ENCODE data around the gene LRP1B. TPM values are rescaled to one million over a fixed set of nuclear protein-coding genes. Genes with fewer than 3 reads are reported as not detected.

LRP1B gene
- total RNA-seq, 1 donor from 2014 or later, result 8.8 TPM

DNA sequence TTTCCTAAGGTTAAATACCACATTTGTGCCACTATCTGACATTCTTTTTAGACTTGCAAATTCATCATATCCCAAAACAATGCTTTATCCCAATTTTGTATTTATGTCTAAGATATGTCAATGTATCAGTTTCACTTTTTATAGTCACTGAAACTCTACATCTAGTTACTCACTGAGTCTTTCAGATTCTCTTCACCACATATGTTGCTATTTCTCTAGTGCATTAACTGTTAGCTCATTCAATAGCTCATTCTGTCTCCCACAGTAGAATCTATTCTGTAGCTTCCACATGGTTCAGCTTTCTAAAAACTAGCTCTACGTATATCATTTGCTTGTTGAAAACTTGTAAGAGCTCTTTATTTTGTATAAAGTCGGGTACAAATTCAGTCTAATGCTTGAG, 1930.1 kb downstream of the LRP1B start:
- TF ChIP-seq, protein P1, sequence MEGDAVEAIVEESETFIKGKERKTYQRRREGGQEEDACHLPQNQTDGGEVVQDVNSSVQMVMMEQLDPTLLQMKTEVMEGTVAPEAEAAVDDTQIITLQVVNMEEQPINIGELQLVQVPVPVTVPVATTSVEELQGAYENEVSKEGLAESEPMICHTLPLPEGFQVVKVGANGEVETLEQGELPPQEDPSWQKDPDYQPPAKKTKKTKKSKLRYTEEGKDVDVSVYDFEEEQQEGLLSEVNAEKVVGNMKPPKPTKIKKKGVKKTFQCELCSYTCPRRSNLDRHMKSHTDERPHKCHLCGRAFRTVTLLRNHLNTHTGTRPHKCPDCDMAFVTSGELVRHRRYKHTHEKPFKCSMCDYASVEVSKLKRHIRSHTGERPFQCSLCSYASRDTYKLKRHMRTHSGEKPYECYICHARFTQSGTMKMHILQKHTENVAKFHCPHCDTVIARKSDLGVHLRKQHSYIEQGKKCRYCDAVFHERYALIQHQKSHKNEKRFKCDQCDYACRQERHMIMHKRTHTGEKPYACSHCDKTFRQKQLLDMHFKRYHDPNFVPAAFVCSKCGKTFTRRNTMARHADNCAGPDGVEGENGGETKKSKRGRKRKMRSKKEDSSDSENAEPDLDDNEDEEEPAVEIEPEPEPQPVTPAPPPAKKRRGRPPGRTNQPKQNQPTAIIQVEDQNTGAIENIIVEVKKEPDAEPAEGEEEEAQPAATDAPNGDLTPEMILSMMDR (IDR thresholded peaks at IDR 0.05), result no peak
- TF ChIP-seq POLR2AphosphoS5 (IDR thresholded peaks at IDR 0.05; ENCODE audit: insufficient read depth in 1 of 2, low read depth in 1 of 2) (no peak), POLR2A (IDR thresholded peaks at IDR 0.05) (no peak)
- no peaks in the 10 kb centered on the region for H3K36me3 ChIP-seq
- no peaks in the 10 kb centered on the region for H3K4me1 ChIP-seq
- H3K4me3 ChIP-seq, result no peak overlapping the region
- H3K27me3 ChIP-seq, result no peaks in the 10 kb centered on the region
- intact Hi-C loops (cut with DNase I), result no loop called here
- no peak for DNase-seq (ENCODE audit: extremely low spot score in 2 of 2)
- no peaks in the 10 kb centered on the region for H3K9me3 ChIP-seq
- no peak overlapping the region for H3K27ac ChIP-seq

DNA sequence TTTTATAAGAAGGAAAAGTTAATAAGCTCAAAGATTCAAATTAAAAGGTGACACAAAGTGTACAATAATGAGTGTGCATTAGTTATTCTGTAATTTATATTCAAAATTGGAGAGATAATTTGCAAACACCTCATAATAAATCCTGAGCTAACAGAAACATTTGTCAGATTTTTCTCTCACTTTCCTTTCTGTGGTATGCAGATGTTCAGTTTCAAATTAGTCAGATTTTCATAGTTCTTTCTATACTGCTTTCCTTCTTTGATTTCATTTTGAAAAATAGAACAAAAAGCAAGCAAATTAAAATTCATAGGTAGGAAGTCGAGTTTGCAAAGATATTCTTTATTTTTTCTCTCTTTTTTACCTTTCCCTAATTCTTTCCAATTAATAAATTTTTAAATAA, 1930.5 kb downstream of the LRP1B start:
- H3K9me3 ChIP-seq, result no peaks in the 10 kb centered on the region
- DNase-seq (ENCODE audit: extremely low spot score in 2 of 2), result no peak
- intact Hi-C loops (cut with DNase I), result no loop called here
- H3K4me1 ChIP-seq, result no peaks in the 10 kb centered on the region
- no peak overlapping the region for H3K4me3 ChIP-seq
- H3K27ac ChIP-seq, result no peak overlapping the region
- no peaks in the 10 kb centered on the region for H3K36me3 ChIP-seq
- no peaks in the 10 kb centered on the region for H3K27me3 ChIP-seq
- TF ChIP-seq POLR2AphosphoS5 (IDR thresholded peaks at IDR 0.05; ENCODE audit: insufficient read depth in 1 of 2, low read depth in 1 of 2) (no peak), POLR2A (IDR thresholded peaks at IDR 0.05) (no peak)
- TF ChIP-seq, protein P1 (IDR thresholded peaks at IDR 0.05), result no peak

DNA sequence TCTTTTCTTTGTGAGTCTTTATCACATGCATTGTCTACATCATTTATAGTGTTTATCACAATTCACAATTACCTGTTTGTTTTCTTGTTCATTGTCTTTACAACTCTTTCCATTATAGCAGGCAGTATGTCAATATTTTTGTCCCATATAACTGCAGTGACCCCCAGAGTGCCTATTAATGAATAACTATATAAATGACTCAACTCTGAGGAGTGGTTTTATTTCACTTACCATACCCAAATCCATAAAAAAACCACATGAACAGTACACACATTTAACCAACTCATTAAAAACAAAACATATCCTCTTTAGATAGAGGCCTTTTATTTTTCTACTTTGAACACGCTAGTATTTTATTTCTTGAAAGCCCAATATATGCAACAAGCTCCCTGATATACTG, 1931.5 kb downstream of the LRP1B start:
- no peaks in the 10 kb centered on the region for H3K4me1 ChIP-seq
- intact Hi-C loops (cut with DNase I), result no loop called here
- TF ChIP-seq POLR2AphosphoS5 (IDR thresholded peaks at IDR 0.05; ENCODE audit: insufficient read depth in 1 of 2, low read depth in 1 of 2), result no peak
- TF ChIP-seq POLR2A (IDR thresholded peaks at IDR 0.05), result no peak
- TF ChIP-seq, protein P1 (IDR thresholded peaks at IDR 0.05), result no peak

DNA sequence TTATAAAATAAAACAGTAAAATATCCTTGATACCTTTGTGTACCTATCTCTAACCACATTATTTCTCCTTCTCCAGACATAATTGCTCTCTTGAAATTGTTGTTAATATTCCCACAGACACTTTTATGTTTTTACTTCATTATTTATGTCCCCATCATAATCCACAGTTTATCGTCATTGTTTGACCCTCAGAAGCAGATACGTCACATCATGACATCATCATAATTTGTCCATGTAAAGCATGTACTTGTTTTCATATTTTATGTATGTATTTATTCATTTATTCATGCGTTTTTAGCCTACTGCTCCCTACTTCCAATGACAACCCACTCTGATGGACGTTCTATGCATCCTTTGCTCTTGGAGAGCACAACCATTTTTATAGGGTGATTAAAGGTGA, 1943.7 kb downstream of the LRP1B start:
- DNase-seq (ENCODE audit: extremely low spot score in 2 of 2), result no peak
- H3K9me3 ChIP-seq, result no peaks in the 10 kb centered on the region
- H3K27me3 ChIP-seq, result no peaks in the 10 kb centered on the region
- intact Hi-C loops (cut with DNase I), result no loop called here
- H3K4me1 ChIP-seq, result no peaks in the 10 kb centered on the region
- H3K36me3 ChIP-seq, result no peaks in the 10 kb centered on the region
- no peak overlapping the region for H3K4me3 ChIP-seq
- H3K27ac ChIP-seq, result no peak overlapping the region
- TF ChIP-seq POLR2A (IDR thresholded peaks at IDR 0.05), result no peak
- no peak for TF ChIP-seq POLR2AphosphoS5 (IDR thresholded peaks at IDR 0.05; ENCODE audit: insufficient read depth in 1 of 2, low read depth in 1 of 2)
- TF ChIP-seq, protein P1 (IDR thresholded peaks at IDR 0.05), result no peak

More for the DNA sequence above, 1931.5 kb downstream of the LRP1B start:
- Histone ChIP-seq H3K27ac (no peak overlapping the region), H3K4me3 (no peak overlapping the region), H3K36me3 (no peaks in the 10 kb centered on the region), H3K9me3 (no peaks in the 10 kb centered on the region), H3K27me3 (no peaks in the 10 kb centered on the region)
- DNase-seq (ENCODE audit: extremely low spot score in 2 of 2), result no peak

DNA sequence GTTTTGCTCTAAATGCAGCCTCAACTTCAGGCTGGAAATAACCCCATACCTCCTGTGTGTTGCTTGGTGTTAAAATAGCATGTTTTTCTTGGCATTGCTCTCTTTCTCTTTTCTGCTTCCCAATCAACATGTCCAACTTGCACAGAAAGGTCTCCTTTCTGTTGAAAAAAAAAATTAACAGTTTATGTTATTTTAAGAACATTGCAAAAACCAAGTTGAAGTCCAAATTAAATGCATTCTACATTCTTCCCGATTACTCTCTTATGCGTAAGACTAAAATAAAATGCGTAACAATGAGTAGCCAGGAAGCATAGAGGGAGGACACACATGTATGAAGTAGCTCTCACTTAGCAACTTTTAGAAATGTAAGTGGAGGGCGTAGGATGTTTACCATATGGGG, 1944.5 kb downstream of the LRP1B start:
- no peaks in the 10 kb centered on the region for H3K9me3 ChIP-seq
- H3K27me3 ChIP-seq, result no peaks in the 10 kb centered on the region
- H3K4me1 ChIP-seq, result no peaks in the 10 kb centered on the region
- TF ChIP-seq, protein P1 (IDR thresholded peaks at IDR 0.05), result no peak
- TF ChIP-seq POLR2AphosphoS5 (IDR thresholded peaks at IDR 0.05; ENCODE audit: insufficient read depth in 1 of 2, low read depth in 1 of 2), result no peak
- TF ChIP-seq POLR2A (IDR thresholded peaks at IDR 0.05), result no peak
- no peak for DNase-seq (ENCODE audit: extremely low spot score in 2 of 2)
- H3K36me3 ChIP-seq, result no peaks in the 10 kb centered on the region
- no peak overlapping the region for H3K4me3 ChIP-seq
- no peak overlapping the region for H3K27ac ChIP-seq
- intact Hi-C loops (cut with DNase I), result no loop called here

Data from vagina (tissue), 2 donors.